Spleen (tissue), 7 donors: ENCODE data around the gene OR2M2.

Experiments used
- CTCF ChIP-seq, 11 experiments: fragments of 200-600 bp in 7 of 11; fragments of 450-650 bp in 4 of 11; sonication (generic) in 4 of 11; IDR thresholded peaks in 8 of 11; conservative IDR thresholded peaks in 3 of 11; 1 replicate in 7 of 11; 2 replicates in 4 of 11; pipeline versions ENCODE4 v1.4.0 to v1.8.0; 2016 to 2021; ENCODE audit warnings: antibody characterized with exemption in 11 of 11, inconsistent platforms in 4 of 11, mild to moderate bottlenecking in 1 of 11
- POLR2A ChIP-seq, 3 donors: fragments of 450-650 bp; IDR thresholded peaks; one replicate each; pipeline ENCODE4 v1.5.1; 2017; ENCODE audit warnings: antibody characterized with exemption in 3 of 3, mild to moderate bottlenecking in 1 of 3
- donor health status: DM: no; HTN: no; CAD: no; lungs with moderate emphysema.
- donor health status: DM: no; HTN: no; CAD: no.
- donor health status: DM: no; HTN: no; CAD: no.

- no peak for TF ChIP-seq CTCF (IDR thresholded peaks at IDR 0.05 in 8 of 11, conservative IDR thresholded peaks at IDR 0.05 in 3 of 11)
- TF ChIP-seq POLR2A (IDR thresholded peaks at IDR 0.05): no peak
Measured at GRCh38 chr1:248164031-248164430, 10.6 kb upstream of the OR2M2 start.
